ENCODE data around the gene AHR. TPM values are rescaled to one million over a fixed set of nuclear protein-coding genes. Genes with fewer than 3 reads are reported as not detected.

The AHR gene
- 10 to 100 TPM; 26.4 to 30.2 TPM for total RNA-seq
- long read RNA-seq, full-length matches to known transcripts = 2 of 4 reads
- long read RNA-seq, partial matches to known transcripts = 0 of 4 reads
- long read RNA-seq, other reads (novel, unspliced or antisense) = 2 of 4 reads

GRCh38 chr7:17298102-17298839 is at the start of gene AHR:
Gene AHR, plus strand, starts transcription at chr7:17298652. Its CDS starts 613 bp downstream, at chr7:17299265.
- intact Hi-C loops (cut with DNase I) = loop anchor here in 1 of 2 donors (2.0 kb wide), 1 partner anchor 315 kb away; no protein-coding TSS in a partner anchor
- peak; percentile 95 for DNase-seq
- peak; percentile 97 for ATAC-seq

DNA sequence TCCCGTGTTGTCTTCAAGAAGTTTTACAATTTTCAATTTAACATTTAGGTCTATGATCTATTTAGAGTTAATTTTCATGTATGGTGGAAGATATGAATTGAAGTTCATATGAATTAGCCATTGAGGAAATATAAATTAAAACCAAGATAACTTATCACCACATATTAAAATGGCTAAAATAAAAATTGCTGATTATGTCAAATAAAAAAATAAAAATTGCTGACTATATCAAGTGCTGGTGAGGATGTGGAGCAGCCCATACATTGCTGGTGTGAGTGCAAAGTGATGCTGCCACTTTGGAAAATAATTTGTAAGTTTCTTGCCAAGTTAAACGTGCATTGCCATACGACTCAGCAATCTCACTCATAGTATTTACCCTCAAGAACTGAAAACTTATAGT is 44.6 kb upstream of the AHR start:
- intact Hi-C loops (cut with DNase I) = no loop called here
- DNase-seq (no peak), ATAC-seq (no peak)

GRCh38 chr7:17255926-17256325 is 42.5 kb upstream of the AHR start:
- DNase-seq (no peak), ATAC-seq (no peak)
- intact Hi-C loops (cut with DNase I) = no loop called here

DNA sequence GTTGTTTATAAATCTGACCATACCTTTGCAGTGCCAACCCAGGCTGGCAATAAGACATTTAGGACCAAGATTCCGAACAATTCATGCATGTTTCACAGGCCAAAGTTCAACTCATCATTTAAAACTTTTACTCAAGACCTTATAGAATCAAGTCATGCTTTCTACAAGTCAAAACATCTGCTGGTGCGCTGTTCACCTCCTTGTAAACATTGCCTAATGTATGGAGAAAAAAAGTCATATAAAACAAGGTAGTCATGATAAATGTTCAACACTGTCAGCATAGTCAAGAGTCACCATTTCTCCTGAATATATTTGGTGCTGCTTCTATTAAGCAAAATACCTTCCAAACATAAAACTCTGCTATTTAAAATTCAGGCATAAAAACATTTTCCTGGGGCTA is 42.1 kb upstream of the AHR start:
- no peak for DNase-seq
- intact Hi-C loops (cut with DNase I) = no loop called here
- ATAC-seq = no peak

DNA sequence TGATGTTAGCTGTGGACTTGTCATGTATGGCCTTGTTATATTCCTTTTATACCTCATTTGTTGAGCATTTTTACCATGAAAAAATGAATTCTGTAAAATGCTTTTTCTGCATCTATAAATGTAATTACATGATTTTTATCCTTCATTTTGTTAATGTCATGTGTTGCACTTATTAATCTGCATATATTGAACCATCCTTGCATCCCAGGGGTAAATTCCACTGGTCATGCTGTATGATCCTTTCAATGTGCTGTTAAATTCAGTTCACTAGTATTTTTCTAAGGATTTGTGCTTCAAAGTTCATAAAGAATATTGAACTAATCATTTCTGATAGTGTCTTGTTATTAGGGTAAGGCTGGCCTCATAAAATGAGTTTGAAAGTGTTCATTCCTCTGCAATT is 31.9 kb upstream of the AHR start:
- intact Hi-C loops (cut with DNase I) = no loop called here
- no peak for ATAC-seq

DNA sequence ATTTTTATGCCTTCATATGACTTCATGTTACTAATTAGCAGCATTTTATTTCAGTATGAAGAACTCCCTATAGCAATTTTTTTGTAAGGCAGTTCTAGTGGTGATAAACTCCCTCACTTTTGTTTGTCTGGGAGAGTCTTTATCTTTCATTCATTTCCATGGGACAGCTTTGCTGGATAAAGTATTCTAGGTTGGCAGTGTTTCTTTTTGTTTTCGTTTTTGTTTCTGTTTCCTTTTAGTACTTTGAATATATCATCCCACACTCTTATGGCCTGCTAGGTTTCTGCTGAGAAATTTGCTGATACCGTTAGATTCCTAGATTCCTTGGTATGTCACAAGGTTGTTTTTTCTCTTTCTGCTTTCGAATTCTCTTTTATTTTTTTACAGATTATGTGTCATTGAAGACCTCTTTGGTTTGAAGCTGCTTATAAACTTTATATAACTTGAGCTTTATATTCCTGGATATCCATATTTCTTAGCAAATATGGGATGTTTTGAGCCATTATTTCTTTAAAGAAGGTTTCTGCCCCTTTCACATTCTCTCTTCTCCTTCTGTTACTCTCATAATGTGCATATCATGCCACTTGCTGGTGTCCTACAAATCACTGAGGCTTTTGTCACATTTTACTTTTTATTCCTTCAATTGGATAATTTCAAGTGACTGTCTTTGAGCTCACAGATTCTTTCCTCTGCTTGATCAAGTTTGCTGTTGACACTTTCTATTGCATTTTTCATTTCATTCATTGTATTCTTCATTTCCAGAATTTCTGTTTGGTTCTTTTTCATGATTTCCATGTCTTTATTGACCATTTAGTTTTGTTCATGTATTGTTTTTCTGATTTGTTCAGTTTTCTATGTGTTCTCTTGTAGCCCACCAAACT is 28.9 kb upstream of the AHR start:
- ATAC-seq = no peak
- intact Hi-C loops (cut with DNase I) = no loop called here
- DNase-seq = no peak

More for the DNA sequence above, 31.9 kb upstream of the AHR start:
- no peak for DNase-seq

- DNase-seq (no peak), ATAC-seq (peak in 1 of 2 donors; percentile 33)
- intact Hi-C loops (cut with DNase I) = no loop called here
Measured at GRCh38 chr7:17274551-17275245, 23.8 kb upstream of the AHR start.

DNA sequence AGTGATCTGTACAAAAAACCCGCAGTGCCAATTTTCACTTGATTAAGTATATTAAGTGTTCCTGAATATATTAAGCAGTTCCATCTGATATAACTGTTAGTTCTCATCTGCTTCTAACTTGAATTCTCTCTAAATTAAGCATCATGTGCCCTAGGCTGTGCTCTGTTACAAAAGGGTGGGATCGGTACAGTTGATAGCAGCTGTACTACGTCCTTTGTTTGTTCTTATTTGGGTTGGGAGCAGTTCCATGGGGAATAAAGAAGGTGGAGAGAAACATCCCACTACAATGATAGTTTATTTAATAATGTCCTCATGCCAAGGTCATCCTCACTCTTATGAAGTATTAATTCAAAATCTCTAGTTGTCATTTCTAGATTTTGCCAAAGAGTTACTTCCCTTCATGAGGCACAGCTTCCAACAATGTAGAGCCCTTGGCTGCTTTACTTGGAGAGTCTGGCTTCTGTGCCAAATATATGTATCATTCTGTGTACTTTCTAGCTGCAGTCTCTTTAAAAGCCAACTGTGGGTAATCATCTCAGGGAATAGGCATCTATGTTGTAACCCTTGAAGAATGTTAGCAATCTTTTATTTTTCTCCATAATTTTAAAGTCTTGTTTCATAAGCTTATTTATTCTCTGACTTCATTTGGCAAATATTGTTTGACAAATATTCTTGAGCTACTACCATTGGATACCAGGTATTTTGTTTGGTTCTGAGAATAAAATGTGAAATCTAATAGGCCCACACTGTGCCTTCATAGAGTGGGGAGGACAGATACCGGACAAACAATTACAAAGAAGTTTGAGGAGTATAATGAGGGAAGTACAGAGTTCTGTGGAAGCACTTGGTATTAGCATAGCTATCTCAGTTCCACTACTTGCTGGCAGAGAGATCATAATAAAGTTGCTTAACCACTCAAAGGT is 22.4 kb upstream of the AHR start:
- ATAC-seq (peak; percentile 85 to 98), DNase-seq (no peak)
- intact Hi-C loops (cut with DNase I) = no loop called here

- DNase-seq = no peak
- intact Hi-C loops (cut with DNase I) = no loop called here
- no peak for ATAC-seq
Measured at GRCh38 chr7:17279061-17279460, 19.4 kb upstream of the AHR start.

GRCh38 chr7:17289074-17289645 is 9.3 kb upstream of the AHR start:
- intact Hi-C loops (cut with DNase I) = no loop called here
- ATAC-seq = peak; percentile 67 to 84
- peak; percentile 39 for DNase-seq

DNA sequence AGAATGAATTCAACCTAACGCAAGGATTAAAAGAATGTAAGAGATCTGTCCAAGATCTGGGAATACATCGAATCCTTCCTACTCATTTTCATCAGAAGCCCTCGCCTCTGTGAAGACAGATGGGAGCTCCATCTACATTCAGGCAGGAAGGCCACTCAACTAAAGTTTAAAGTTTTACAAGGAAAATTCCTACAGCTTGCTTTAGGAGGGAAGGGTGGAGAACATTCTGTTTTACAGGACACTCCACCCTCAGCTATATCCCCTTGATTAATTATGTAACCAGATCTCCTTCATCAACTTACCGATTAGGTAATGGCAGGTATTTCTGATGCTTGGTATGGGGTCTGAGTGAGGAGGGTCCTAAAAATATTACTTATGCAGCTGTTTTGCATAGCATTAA is 5.6 kb upstream of the AHR start:
- DNase-seq (no peak), ATAC-seq (no peak)
- intact Hi-C loops (cut with DNase I) = no loop called here

GRCh38 chr7:17293481-17293880 is 5.0 kb upstream of the AHR start:
- DNase-seq (no peak), ATAC-seq (no peak)
- intact Hi-C loops (cut with DNase I) = no loop called here

- no peak for DNase-seq
- ATAC-seq = no peak
- intact Hi-C loops (cut with DNase I) = no loop called here
Measured at GRCh38 chr7:17297243-17297642, 1.2 kb upstream of the AHR start.

DNA sequence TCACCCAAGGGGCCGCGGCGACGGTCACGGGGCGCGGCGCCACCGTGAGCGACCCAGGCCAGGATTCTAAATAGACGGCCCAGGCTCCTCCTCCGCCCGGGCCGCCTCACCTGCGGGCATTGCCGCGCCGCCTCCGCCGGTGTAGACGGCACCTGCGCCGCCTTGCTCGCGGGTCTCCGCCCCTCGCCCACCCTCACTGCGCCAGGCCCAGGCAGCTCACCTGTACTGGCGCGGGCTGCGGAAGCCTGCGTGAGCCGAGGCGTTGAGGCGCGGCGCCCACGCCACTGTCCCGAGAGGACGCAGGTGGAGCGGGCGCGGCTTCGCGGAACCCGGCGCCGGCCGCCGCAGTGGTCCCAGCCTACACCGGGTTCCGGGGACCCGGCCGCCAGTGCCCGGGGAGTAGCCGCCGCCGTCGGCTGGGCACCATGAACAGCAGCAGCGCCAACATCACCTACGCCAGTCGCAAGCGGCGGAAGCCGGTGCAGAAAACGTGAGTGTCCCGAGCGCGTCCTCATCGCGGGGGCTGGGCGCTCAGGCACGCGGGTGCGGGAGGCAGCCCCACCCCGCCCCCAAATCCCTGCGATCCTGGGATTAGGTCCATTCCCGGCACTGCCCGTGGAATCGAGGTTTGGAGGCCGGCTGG is 509 bp downstream of the AHR start:
- intact Hi-C loops (cut with DNase I) = loop anchor here in 1 of 2 donors (2.0 kb wide), 1 partner anchor 316 kb away; no protein-coding TSS in a partner anchor
- DNase-seq (peak; percentile 54), ATAC-seq (peak; percentile 47 to 69)

GRCh38 chr7:17299483-17299991 is 1.1 kb downstream of the AHR start:
- DNase-seq (no peak), ATAC-seq (peak; percentile 1 to 7)
- intact Hi-C loops (cut with DNase I) = loop anchor here in 1 of 2 donors (2.0 kb wide), 1 partner anchor 317 kb away; no protein-coding TSS in a partner anchor

- intact Hi-C loops (cut with DNase I) = no loop called here
- DNase-seq = no peak
- ATAC-seq = no peak
Measured at GRCh38 chr7:17300012-17300411, 1.6 kb downstream of the AHR start.

GRCh38 chr7:17300437-17300836 is 2.0 kb downstream of the AHR start:
- intact Hi-C loops (cut with DNase I) = no loop called here
- ATAC-seq (no peak), DNase-seq (no peak)

Data from left cardiac atrium (tissue), 4 donors.